GM21528 (cell line): ENCODE results near the gene CILP.
"Not testable (repeated sequence)": the region's sequence is repeated elsewhere in the genome, so short reads cannot be mapped to it uniquely, and the experiment has no call there.

Experiments used
- ATAC-seq: cut with Tn5 transposase; IDR thresholded peaks from one replicate; pipeline ENCODE4 v1.9.1; 2021; ENCODE audit warnings: mild to moderate bottlenecking, moderate library complexity; ENCODE audit not compliant: unreplicated experiment, low FRiP score

The CILP gene, protein sequence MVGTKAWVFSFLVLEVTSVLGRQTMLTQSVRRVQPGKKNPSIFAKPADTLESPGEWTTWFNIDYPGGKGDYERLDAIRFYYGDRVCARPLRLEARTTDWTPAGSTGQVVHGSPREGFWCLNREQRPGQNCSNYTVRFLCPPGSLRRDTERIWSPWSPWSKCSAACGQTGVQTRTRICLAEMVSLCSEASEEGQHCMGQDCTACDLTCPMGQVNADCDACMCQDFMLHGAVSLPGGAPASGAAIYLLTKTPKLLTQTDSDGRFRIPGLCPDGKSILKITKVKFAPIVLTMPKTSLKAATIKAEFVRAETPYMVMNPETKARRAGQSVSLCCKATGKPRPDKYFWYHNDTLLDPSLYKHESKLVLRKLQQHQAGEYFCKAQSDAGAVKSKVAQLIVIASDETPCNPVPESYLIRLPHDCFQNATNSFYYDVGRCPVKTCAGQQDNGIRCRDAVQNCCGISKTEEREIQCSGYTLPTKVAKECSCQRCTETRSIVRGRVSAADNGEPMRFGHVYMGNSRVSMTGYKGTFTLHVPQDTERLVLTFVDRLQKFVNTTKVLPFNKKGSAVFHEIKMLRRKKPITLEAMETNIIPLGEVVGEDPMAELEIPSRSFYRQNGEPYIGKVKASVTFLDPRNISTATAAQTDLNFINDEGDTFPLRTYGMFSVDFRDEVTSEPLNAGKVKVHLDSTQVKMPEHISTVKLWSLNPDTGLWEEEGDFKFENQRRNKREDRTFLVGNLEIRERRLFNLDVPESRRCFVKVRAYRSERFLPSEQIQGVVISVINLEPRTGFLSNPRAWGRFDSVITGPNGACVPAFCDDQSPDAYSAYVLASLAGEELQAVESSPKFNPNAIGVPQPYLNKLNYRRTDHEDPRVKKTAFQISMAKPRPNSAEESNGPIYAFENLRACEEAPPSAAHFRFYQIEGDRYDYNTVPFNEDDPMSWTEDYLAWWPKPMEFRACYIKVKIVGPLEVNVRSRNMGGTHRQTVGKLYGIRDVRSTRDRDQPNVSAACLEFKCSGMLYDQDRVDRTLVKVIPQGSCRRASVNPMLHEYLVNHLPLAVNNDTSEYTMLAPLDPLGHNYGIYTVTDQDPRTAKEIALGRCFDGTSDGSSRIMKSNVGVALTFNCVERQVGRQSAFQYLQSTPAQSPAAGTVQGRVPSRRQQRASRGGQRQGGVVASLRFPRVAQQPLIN

DNA sequence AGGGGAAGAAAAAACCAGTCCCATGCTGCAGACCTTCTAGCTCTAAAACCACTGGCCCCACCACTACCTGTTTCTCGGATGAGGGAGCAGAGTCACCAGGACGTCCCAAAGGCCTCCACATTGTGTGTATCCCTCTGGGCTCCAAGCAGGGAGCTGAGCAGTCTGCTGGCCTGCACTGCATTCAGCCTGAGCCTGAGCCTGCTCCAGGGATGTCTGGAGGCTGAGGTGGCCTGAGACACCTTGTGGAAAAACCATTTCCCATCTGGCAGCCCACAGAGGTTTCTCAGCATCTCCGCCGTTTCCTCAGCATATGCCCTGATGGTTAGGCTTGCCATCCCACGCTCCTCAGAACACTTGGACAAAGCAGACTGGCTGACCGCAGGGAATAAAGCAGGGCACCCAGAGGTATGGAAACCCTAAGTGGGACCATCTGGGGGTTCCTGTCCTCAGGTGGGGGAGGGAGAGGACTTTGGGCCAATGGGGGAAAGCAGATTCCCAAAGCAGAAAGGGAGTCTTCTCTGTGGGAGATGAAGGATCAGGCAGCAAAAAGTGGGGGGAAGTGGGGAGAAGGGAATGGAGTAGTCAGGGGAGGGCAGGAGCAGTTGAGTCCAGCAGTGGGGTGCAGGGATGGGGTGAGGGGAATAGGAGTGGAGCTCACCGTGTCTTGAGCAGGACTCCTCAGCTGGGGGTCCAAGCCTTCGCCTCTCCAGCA, at the start of gene CILP:
Gene CILP, minus strand, starts transcription at position 704 of the 712 bp plus-strand sequence. CDS start 1,718 bp downstream, outside the sequence.
- ATAC-seq: no peak

DNA sequence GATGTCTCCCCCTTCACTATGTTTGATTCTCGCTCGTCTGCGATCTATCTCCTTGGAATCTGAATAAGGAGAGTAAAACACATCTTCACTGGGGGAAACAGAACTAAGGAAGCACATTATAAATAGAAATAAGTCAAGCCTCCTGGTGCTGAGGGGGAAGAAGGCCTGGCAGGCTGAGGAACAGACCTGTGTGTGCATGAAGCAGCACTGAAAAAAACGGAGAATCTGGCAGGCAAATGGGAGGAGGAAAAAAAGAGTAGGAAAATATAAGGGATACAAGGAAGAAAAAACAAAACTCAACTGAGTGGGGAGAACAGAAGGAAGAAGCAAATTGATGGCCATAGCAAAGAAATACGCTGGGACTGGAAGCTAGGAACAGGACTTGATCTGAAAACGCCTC, 49.7 kb upstream of the CILP start:
- no peak for ATAC-seq

GRCh38 chr15:65259367-65259797, 48.1 kb upstream of the CILP start:
- ATAC-seq: no peak

- no peak for ATAC-seq
Observed at GRCh38 chr15:65258375-65259262, 47.3 kb upstream of the CILP start.

GRCh38 chr15:65255486-65256140, 44.3 kb upstream of the CILP start:
- ATAC-seq: no peak

GRCh38 chr15:65254758-65255157, 43.5 kb upstream of the CILP start:
- no peak for ATAC-seq

DNA sequence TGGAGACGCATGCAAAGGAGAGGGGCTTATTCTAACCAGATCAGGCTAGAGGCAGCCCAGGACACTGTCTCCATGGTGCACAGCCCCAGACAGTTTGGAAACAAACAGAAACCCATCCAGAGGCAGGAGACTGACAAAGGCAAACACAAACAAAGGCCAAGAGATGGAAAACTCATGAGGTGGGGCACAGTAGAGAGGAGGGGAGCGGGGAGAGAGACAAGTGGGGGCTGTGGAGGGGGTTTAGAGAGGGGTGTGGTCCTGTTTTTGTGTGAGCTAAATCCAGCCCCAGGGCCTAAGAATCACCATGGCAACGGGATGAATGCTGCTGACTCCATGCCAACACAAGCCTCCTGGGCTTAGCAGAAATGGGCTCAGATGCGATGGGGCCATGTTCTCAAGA, 43.1 kb upstream of the CILP start:
- ATAC-seq: no peak

DNA sequence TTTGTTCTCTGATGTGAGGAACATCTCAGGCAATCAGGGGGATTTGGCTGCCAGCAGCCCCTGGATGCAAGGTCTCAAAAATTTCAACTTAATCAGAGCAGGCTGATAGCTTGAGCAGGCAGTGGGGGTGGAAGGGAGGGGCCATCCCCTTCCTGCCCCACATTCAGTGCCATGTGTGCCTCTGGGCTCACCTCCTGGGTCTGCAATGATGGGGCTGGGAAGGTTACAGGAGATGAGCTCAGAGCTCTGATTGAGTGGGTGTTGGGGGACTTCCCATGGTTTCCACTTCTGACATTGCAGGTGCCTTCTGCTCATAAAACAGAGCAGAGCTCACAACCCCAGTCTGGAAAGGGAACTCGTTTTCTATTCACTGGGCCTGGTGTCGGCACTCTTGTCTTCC, 38.4 kb upstream of the CILP start:
- no peak for ATAC-seq

DNA sequence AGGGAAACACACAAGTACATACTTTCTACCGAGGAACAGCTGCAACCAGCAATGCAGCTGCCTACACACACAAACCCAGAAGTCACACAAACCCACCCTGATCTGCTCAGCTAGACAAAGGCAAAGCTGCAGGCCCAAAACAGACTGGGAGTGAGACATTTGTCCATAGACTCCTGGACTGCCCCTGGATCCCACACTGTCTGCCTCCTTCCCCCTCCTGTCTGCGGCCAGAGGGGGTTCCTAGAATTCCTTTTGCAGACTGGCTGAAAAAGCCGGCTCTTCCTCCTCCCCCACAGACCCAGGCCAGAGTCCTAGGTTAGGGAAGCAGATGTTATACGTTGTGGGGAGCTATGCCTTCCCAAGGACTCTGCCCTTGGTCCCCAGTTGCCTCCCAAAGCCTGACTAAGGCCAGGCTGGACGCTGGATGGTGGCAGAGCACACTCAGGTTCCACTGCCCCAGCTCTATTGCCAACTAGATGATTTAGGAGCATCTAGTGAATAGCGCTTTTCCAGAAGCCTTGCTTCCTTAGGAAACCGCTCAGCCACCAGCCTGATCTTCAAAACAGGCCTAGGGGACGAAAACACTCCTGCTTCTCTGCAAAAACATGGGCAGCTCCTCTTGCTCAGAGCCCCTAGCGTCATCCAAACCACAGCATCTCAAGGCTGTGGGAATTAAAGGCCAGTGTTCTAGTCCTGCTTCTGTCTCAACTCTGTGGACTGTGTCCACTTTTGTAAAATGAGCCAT, 37.4 kb upstream of the CILP start:
- no peak for ATAC-seq

GRCh38 chr15:65246939-65247338, 35.7 kb upstream of the CILP start:
- no peak for ATAC-seq

DNA sequence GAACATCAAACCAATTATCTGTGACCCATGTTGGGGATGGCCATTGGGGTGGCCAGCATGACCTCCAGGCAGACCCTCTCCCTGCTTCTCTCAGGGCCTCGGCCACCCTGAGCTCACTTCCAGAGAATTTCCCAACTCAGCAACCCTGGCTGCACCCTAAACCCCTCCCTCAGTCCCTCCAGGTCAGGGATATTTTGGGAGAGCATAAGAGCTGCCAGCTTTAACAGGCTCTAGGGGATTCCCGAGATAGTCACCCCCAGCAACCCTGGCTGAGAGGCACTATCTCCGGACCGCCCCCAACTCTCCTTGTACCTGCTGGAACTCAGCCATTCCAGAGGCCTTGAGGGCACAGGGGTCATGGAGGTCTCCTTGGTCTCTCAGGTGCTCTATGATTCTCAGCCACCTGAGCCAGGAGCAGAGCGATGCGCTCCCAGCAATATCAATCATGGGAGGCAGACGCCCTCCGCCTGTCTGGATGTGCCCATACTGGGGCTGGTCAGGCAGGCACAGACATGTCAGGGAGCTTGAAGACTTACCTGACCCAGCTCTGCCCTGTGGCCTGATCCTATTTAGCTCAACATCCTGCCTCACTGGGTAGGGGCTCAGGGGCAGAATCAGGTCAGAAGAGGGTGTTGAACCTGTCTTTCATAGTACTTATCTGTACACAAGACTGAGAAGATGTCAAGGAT, 34.9 kb upstream of the CILP start:
- ATAC-seq: no peak

DNA sequence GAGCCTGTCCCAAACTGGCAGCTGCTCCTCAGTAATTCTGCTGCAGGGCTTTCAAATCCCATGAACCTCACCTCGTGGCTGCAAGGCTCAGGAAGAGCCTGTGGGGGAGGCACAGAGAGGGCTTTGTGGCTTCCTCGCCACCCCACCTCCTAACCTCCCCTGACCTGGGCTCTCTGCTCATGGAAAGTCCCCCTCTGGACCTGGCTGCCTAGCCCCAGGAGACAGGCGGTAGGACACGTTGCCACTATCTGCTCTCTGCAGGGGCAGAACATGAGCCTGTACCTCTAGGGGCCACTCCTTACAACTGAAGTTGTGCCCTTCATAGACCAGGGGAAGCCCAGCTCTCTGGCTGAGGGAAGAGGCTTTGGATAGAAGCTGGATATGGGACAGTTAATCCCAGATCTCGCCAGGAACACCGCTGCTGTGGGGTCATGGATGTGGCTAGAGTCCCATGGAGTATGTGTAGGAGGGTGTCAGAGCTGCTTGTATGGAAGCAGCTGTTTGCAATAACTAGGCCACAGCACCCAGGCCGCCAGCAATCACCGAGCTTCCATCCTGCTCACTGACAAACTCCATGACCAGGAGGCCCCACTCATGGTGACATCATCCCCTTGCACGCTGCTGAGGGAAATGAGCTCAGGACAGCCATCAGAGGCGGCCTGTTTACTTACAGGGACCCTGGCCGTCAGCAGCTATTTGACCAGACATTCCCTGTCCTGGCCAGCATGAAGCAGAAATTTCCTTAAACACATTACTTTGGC, 34.0 kb upstream of the CILP start:
- no peak for ATAC-seq

DNA sequence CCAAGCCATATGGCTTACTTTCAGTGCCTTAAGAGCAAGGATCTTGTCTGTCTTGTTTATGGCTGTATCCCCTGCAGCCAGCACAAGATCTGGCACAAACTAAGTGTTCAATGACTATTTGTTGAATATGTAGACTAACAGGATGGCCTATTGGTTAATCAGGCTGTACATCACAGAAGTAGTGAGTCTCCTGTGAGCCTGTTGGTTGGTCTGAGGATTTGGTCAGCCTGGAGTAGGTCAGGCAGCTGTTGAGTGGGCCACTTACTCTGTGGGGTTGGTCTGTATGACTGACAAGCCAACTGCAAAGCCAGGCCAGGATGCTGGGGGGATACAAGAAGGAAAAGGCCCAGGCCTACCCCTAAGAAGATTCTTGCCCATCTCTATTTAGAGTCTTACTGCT, 33.4 kb upstream of the CILP start:
- no peak for ATAC-seq

DNA sequence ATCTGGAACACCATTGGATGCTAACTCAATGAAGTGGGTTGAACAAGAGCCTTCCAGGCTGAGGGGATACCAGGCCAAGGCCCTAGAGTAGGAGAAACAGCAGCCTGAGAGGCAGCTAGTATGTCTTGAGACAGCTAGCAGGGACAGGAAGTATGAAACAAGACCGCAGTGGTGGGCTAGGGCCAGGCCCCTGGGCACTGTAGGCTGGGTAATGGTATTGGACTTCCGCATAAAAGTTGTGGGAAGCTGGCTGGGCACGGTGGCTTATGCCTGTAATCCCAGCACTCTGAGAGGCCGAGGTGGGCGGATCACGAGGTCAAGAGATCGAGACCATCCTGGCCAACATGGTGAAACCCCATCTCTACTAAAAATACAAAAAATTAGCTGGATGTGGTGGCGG, 25.2 kb upstream of the CILP start:
- not testable (repeated sequence) for ATAC-seq

DNA sequence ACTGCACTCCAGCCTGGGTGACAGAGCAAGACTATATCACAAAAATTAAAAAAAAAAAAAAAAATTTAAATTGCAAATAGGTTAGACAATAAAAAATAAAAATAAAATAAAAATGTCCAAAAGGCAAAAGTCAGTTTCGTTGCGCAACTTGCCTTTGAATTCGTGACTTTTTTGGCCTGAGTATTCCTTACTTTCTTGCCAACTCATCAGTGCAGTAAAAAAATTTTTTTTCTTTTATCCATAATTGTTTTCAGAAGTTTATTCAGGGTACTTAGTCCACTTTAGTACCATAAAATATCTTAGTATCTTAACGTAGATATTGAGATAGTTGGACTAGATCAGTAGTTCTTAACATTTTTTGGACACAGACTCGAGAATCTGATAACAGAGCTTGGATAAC, 22.4 kb upstream of the CILP start:
- no peak for ATAC-seq

- no peak for ATAC-seq
Observed at GRCh38 chr15:65232520-65232919, 21.2 kb upstream of the CILP start.

- no peak for ATAC-seq
Observed at GRCh38 chr15:65231306-65231705, 20.0 kb upstream of the CILP start.
